ENCODE data around the gene IQCB1.

IQCB1 gene

GRCh38 chr3:121720163-121720562 lies 114.7 kb downstream of the IQCB1 start:
- TF ChIP-seq FOXP2 (optimal IDR thresholded peaks at IDR 0.05; ENCODE audit: borderline replicate concordance, extremely low read depth, extremely low read length, insufficient read depth) (no peak), TAF1 (IDR thresholded peaks at IDR 0.05; ENCODE audit: borderline replicate concordance, insufficient read depth, low read length) (no peak), SIN3A (IDR thresholded peaks at IDR 0.05; ENCODE audit: borderline replicate concordance, insufficient read depth, low read length) (no peak), POLR2AphosphoS5 (IDR thresholded peaks at IDR 0.05; ENCODE audit: low read depth, low read length) (no peak)
- TF ChIP-seq, protein P1, sequence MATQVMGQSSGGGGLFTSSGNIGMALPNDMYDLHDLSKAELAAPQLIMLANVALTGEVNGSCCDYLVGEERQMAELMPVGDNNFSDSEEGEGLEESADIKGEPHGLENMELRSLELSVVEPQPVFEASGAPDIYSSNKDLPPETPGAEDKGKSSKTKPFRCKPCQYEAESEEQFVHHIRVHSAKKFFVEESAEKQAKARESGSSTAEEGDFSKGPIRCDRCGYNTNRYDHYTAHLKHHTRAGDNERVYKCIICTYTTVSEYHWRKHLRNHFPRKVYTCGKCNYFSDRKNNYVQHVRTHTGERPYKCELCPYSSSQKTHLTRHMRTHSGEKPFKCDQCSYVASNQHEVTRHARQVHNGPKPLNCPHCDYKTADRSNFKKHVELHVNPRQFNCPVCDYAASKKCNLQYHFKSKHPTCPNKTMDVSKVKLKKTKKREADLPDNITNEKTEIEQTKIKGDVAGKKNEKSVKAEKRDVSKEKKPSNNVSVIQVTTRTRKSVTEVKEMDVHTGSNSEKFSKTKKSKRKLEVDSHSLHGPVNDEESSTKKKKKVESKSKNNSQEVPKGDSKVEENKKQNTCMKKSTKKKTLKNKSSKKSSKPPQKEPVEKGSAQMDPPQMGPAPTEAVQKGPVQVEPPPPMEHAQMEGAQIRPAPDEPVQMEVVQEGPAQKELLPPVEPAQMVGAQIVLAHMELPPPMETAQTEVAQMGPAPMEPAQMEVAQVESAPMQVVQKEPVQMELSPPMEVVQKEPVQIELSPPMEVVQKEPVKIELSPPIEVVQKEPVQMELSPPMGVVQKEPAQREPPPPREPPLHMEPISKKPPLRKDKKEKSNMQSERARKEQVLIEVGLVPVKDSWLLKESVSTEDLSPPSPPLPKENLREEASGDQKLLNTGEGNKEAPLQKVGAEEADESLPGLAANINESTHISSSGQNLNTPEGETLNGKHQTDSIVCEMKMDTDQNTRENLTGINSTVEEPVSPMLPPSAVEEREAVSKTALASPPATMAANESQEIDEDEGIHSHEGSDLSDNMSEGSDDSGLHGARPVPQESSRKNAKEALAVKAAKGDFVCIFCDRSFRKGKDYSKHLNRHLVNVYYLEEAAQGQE (IDR thresholded peaks at IDR 0.05; ENCODE audit: insufficient read depth in 1 of 2, low read depth in 2 of 2, low read length in 2 of 2) = no peak
